ENCODE measurements around the gene DUSP1.
"Not testable (repeated sequence)": the region's sequence is repeated elsewhere in the genome, so short reads cannot be mapped to it uniquely, and the experiment has no call there.

DNA sequence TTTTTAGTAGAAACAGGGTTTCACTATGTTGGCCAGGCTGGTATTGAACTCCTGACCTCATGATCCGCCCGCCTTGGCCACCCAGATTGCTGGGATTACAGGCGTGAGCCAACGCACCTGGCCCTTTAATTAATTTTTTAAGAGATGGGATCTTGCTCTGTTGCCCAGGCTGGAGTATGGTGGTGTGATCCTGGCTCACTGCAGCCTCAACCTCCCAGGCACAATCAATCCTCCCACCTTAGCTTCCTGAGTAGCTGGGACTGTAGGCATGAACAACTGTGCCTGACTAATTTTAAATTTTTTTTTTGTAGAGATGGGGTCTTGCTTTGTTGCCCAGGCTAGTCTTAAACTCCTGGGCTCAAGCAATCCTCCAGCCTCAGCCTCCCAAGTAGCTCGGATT, 12.3 kb upstream of the DUSP1 start:
- TF ChIP-seq, protein P1, sequence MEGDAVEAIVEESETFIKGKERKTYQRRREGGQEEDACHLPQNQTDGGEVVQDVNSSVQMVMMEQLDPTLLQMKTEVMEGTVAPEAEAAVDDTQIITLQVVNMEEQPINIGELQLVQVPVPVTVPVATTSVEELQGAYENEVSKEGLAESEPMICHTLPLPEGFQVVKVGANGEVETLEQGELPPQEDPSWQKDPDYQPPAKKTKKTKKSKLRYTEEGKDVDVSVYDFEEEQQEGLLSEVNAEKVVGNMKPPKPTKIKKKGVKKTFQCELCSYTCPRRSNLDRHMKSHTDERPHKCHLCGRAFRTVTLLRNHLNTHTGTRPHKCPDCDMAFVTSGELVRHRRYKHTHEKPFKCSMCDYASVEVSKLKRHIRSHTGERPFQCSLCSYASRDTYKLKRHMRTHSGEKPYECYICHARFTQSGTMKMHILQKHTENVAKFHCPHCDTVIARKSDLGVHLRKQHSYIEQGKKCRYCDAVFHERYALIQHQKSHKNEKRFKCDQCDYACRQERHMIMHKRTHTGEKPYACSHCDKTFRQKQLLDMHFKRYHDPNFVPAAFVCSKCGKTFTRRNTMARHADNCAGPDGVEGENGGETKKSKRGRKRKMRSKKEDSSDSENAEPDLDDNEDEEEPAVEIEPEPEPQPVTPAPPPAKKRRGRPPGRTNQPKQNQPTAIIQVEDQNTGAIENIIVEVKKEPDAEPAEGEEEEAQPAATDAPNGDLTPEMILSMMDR (IDR thresholded peaks at IDR 0.05 in 8 of 11, conservative IDR thresholded peaks at IDR 0.05 in 3 of 11), result not testable (repeated sequence)
- TF ChIP-seq POLR2A (IDR thresholded peaks at IDR 0.05), result not testable (repeated sequence)

All from spleen (tissue), 7 donors.